GM23338 (cell line): Measurements from ENCODE around the gene RALGPS1. TPM values are rescaled to one million over a fixed set of nuclear protein-coding genes. Genes with fewer than 3 reads are reported as not detected.

Experiments
- ATAC-seq: fragments of 200-7000 bp; cut with Tn5 transposase; 3 replicates; pipeline ENCODE4 v1.9.1; 2020
- DNase-seq: peaks from one replicate; pipeline ENCODE4 v3.0.0-alpha.2; 2015; ENCODE audit warnings: low spot score
- H2AFZ ChIP-seq: fragments of 200-600 bp; sonication (generic); 2 replicates; pipeline ENCODE4 v1.8.0; 2016; ENCODE audit warnings: antibody characterized with exemption, mild to moderate bottlenecking, moderate library complexity
- H3F3A ChIP-seq: fragments of 200-600 bp; sonication (generic); replicated peaks from 2 replicates; pipeline ENCODE4 v1.8.0; 2017; ENCODE audit warnings: antibody characterized with exemption, mixed run types, low read depth
- H3K27ac ChIP-seq: fragments of 200-600 bp; sonication (generic); 2 replicates; pipeline ENCODE4 v1.6.1; 2016; ENCODE audit warnings: low read depth
- H3K27me3 ChIP-seq: fragments of 200-600 bp; sonication (generic); 2 replicates; pipeline ENCODE4 v1.8.0; 2016; ENCODE audit warnings: mild to moderate bottlenecking, mixed run types, moderate library complexity; ENCODE audit not compliant: insufficient read depth
- H3K36me3 ChIP-seq: fragments of 200-600 bp; sonication (generic); 2 replicates; pipeline ENCODE4 v1.8.0; 2016; ENCODE audit warnings: mild to moderate bottlenecking; ENCODE audit not compliant: insufficient read depth
- H3K4me1 ChIP-seq: fragments of 200-600 bp; sonication (generic); 2 replicates; pipeline ENCODE4 v1.8.0; 2016; ENCODE audit warnings: mild to moderate bottlenecking, moderate library complexity; ENCODE audit not compliant: insufficient read depth
- H3K4me2 ChIP-seq: fragments of 200-600 bp; sonication (generic); 2 replicates; pipeline ENCODE4 v1.7.1; 2017; ENCODE audit warnings: mixed run types
- H3K4me3 ChIP-seq: fragments of 200-600 bp; sonication (generic); 2 replicates; pipeline ENCODE4 v1.6.1; 2016; ENCODE audit warnings: mixed run types
- H3K79me2 ChIP-seq: fragments of 200-600 bp; sonication (generic); replicated peaks from 2 replicates; pipeline ENCODE4 v1.8.0; 2017; ENCODE audit warnings: mild to moderate bottlenecking; ENCODE audit not compliant: insufficient read depth
- H3K9me2 ChIP-seq: fragments of 200-600 bp; sonication (generic); 2 replicates; pipeline ENCODE4 v1.8.0; 2017; ENCODE audit not compliant: insufficient read depth
- H4K20me1 ChIP-seq: fragments of 200-600 bp; sonication (generic); replicated peaks from 2 replicates; pipeline ENCODE4 v1.8.0; 2017; ENCODE audit warnings: mild to moderate bottlenecking; ENCODE audit not compliant: insufficient read depth
- H3K27ac Mint-ChIP-seq: 2 replicates; pipeline ENCODE4 v1.8.0; 2020; ENCODE audit warnings: inconsistent platforms, mild to moderate bottlenecking, moderate library complexity, mixed read lengths
- H3K27me3 Mint-ChIP-seq: 3 replicates; pipeline ENCODE4 v1.8.0; 2022; ENCODE audit warnings: low read depth, mild to moderate bottlenecking, moderate library complexity, mixed read lengths, inconsistent platforms; ENCODE audit not compliant: insufficient read depth, poor library complexity
- H3K36me3 Mint-ChIP-seq: 3 replicates; pipeline ENCODE4 v1.8.0; 2021; ENCODE audit warnings: low read depth, mild to moderate bottlenecking, inconsistent platforms, moderate library complexity, mixed read lengths
- H3K4me1 Mint-ChIP-seq: 3 replicates; pipeline ENCODE4 v1.8.0; 2020; ENCODE audit warnings: mild to moderate bottlenecking, inconsistent platforms, mixed read lengths
- H3K4me3 Mint-ChIP-seq: 3 replicates; pipeline ENCODE4 v1.8.0; 2021; ENCODE audit warnings: moderate library complexity, mild to moderate bottlenecking, inconsistent platforms, mixed read lengths
- H3K9me3 Mint-ChIP-seq: 3 replicates; pipeline ENCODE4 v1.8.0; 2020; ENCODE audit warnings: moderate library complexity, mild to moderate bottlenecking, inconsistent platforms, mixed read lengths
- CREB1 ChIP-seq: fragments of 250-450 bp; sonication (Bioruptor Pico); IDR thresholded peaks from 2 replicates; pipeline ENCODE4 v1.5.0; 2020; ENCODE audit warnings: low read depth, mild to moderate bottlenecking, moderate library complexity
- CTCF ChIP-seq, 2 experiments: fragments of 200-600 bp in 1 of 2; sonication (generic) in 1 of 2; conservative IDR thresholded peaks; 2 replicates each; pipeline versions ENCODE4 v1.5.1 to v1.6.1; 2016 to 2017; ENCODE audit warnings: antibody characterized with exemption in 2 of 2, low read depth in 2 of 2, mild to moderate bottlenecking in 2 of 2, moderate library complexity in 1 of 2
- ETS1 ChIP-seq: IDR thresholded peaks from 2 replicates; pipeline ENCODE4 v1.6.1; 2016; ENCODE audit warnings: antibody characterized with exemption
- EZH2 ChIP-seq: fragments of 200-600 bp; sonication (generic); IDR thresholded peaks from one replicate; pipeline ENCODE4 v1.8.0; 2017; ENCODE audit warnings: antibody characterized with exemption, mild to moderate bottlenecking, low read depth; ENCODE audit not compliant: unreplicated experiment
- EZH2phosphoT487 ChIP-seq: fragments of 200-600 bp; sonication (generic); IDR thresholded peaks from one replicate; pipeline ENCODE4 v1.8.1; 2018; ENCODE audit warnings: antibody characterized with exemption; ENCODE audit not compliant: unreplicated experiment
- JUNB ChIP-seq: IDR thresholded peaks from one replicate; pipeline ENCODE4 v1.6.1; 2016; ENCODE audit warnings: antibody characterized with exemption; ENCODE audit not compliant: unreplicated experiment
- NANOG ChIP-seq: IDR thresholded peaks from 2 replicates; pipeline ENCODE4 v1.6.1; 2016; ENCODE audit warnings: antibody characterized with exemption, borderline replicate concordance
- POLR2AphosphoS5 ChIP-seq: IDR thresholded peaks from 2 replicates; pipeline ENCODE4 v1.6.1; 2016; ENCODE audit warnings: antibody characterized with exemption, low read depth
- REST ChIP-seq: IDR thresholded peaks from one replicate; pipeline ENCODE4 v1.6.1; 2018; ENCODE audit warnings: antibody characterized with exemption; ENCODE audit not compliant: unreplicated experiment
- STAT1 ChIP-seq: IDR thresholded peaks from one replicate; pipeline ENCODE4 v1.6.1; 2016; ENCODE audit warnings: antibody characterized with exemption; ENCODE audit not compliant: unreplicated experiment
- ZNF114 ChIP-seq: fragments of 250-450 bp; sonication (Bioruptor Pico); IDR thresholded peaks from 2 replicates; pipeline ENCODE4 v1.5.0; 2020; ENCODE audit warnings: mild to moderate bottlenecking, moderate library complexity
- ZNF331 ChIP-seq: fragments of 250-450 bp; sonication (Bioruptor Pico); IDR thresholded peaks from 2 replicates; pipeline ENCODE4 v1.5.0; 2020; ENCODE audit warnings: low read depth, mild to moderate bottlenecking, moderate library complexity
- ZNF462 ChIP-seq: fragments of 250-450 bp; sonication (Bioruptor Pico); IDR thresholded peaks from 2 replicates; pipeline ENCODE4 v1.5.0; 2020; ENCODE audit warnings: mild to moderate bottlenecking, moderate library complexity
- polyA plus RNA-seq: library from polyadenylated mRNA; unstranded; fragments of >200 nt; fragmentation: Nextera tagmentation; extraction: Ambion mirVana; gene quantifications from 2 replicates; pipeline ENCODE4 v1.2.1, GENCODE V29; 2016
- total RNA-seq: library from RNA; depleted of rRNA; stranded (reverse); fragments of >200 nt; shearing (Covaris generic); gene quantifications from 2 replicates; pipeline ENCODE4 v1.2.3, GENCODE V29; 2014

The RALGPS1 gene
- total and polyA plus RNA-seq, 2 experiments from 2014 or later: 18.2 to 57.1 TPM

GRCh38 chr9:127081250-127082185 lies 166.9 kb downstream of the RALGPS1 start:
- H3K36me3 ChIP-seq: no peaks in the 10 kb centered on the region
- no peak overlapping the region for H3K4me2 ChIP-seq
- no peak overlapping the region for H3K4me3 Mint-ChIP-seq
- H3K27me3 Mint-ChIP-seq: peaks cover 3% of the 10 kb centered on the region
- no peak overlapping the region for H3K27ac Mint-ChIP-seq
- no peak overlapping the region for H3K27ac ChIP-seq
- peaks cover 23% of the 10 kb centered on the region for H3K4me1 Mint-ChIP-seq
- no peaks in the 10 kb centered on the region for H3K36me3 Mint-ChIP-seq
- H4K20me1 ChIP-seq: no peaks in the 10 kb centered on the region
- DNase-seq: no peak
- no peaks in the 10 kb centered on the region for H3K9me3 Mint-ChIP-seq
- peaks cover 9% of the 10 kb centered on the region for H3K4me1 ChIP-seq
- H3K79me2 ChIP-seq: no peaks in the 10 kb centered on the region
- no peaks in the 10 kb centered on the region for H3K27me3 ChIP-seq
- 0 out of 2 replicates have a peak, but pooled peaks cover 3% of the 10 kb centered on the region for H3K9me2 ChIP-seq
- TF ChIP-seq POLR2AphosphoS5: no peak
- TF ChIP-seq ZNF331 (CRISPR knock-in tag): no peak
- TF ChIP-seq ZNF114 (CRISPR knock-in tag): no peak
- no peak for TF ChIP-seq EZH2phosphoT487
- TF ChIP-seq JUNB: no peak
- TF ChIP-seq ETS1: no peak
- TF ChIP-seq REST: no peak
- TF ChIP-seq CTCF (conservative IDR thresholded peaks at IDR 0.05; ENCODE audit: low read depth in 2 of 2): no peak
- no peak for TF ChIP-seq ZNF462
- no peak for TF ChIP-seq CREB1 (CRISPR knock-in tag)
- no peak for TF ChIP-seq EZH2
- TF ChIP-seq NANOG: no peak
- no peak for TF ChIP-seq STAT1
- H3F3A ChIP-seq: no peaks in the 10 kb centered on the region
- ATAC-seq: no peak
- H2AFZ ChIP-seq: no peak overlapping the region
- H3K4me3 ChIP-seq: no peak overlapping the region
